ENCODE measurements around the gene MLLT3. TPM values are rescaled to one million over a fixed set of nuclear protein-coding genes. Genes with fewer than 3 reads are reported as not detected.

Gene MLLT3
- total RNA-seq, 1 donor: 19.8 TPM

- DNase-seq (ENCODE audit: low read depth): peak; percentile 60
- no peak overlapping the region for H3K4me3 ChIP-seq (ENCODE audit: low read depth, low read length)
- TF ChIP-seq, protein P1, sequence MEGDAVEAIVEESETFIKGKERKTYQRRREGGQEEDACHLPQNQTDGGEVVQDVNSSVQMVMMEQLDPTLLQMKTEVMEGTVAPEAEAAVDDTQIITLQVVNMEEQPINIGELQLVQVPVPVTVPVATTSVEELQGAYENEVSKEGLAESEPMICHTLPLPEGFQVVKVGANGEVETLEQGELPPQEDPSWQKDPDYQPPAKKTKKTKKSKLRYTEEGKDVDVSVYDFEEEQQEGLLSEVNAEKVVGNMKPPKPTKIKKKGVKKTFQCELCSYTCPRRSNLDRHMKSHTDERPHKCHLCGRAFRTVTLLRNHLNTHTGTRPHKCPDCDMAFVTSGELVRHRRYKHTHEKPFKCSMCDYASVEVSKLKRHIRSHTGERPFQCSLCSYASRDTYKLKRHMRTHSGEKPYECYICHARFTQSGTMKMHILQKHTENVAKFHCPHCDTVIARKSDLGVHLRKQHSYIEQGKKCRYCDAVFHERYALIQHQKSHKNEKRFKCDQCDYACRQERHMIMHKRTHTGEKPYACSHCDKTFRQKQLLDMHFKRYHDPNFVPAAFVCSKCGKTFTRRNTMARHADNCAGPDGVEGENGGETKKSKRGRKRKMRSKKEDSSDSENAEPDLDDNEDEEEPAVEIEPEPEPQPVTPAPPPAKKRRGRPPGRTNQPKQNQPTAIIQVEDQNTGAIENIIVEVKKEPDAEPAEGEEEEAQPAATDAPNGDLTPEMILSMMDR (IDR thresholded peaks at IDR 0.05; ENCODE audit: insufficient read depth, low read length): no peak
Measured at GRCh38 chr9:20477940-20478620, 144.2 kb downstream of the MLLT3 start.

- DNase-seq (ENCODE audit: low read depth): peak; percentile 71
- TF ChIP-seq, protein P1 (IDR thresholded peaks at IDR 0.05; ENCODE audit: insufficient read depth, low read length): no peak
- no peak overlapping the region for H3K4me3 ChIP-seq (ENCODE audit: low read depth, low read length)
Measured at GRCh38 chr9:20476912-20477521, 145.3 kb downstream of the MLLT3 start.

GRCh38 chr9:20474496-20474895 is 147.8 kb downstream of the MLLT3 start:
- TF ChIP-seq, protein P1 (IDR thresholded peaks at IDR 0.05; ENCODE audit: insufficient read depth, low read length): no peak
- no peak overlapping the region for H3K4me3 ChIP-seq (ENCODE audit: low read depth, low read length)
- DNase-seq (ENCODE audit: low read depth): no peak

DNA sequence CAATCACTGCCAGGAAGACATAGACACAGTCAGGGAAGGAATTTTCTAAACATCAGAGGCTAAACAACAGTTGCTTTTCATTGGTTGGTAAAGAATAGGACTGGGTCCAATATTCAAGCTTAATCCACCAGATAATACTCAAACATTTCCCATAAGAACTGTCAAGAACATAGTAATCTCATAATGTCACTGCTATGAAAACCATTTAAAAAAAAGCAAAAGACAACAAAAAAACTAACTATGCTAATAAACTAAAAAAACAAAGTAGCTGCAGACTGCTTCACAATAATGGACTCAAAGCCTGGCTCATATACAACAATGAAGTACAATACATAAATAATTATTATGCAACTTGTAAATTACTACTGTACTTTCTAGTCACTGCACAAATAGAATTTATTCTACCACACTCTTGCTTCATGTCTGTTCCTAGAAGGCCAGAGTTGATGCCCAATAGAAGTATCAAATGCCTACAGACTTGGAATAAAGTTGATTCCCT is 148.7 kb downstream of the MLLT3 start:
- TF ChIP-seq, protein P1 (IDR thresholded peaks at IDR 0.05; ENCODE audit: insufficient read depth, low read length): no peak
- no peak overlapping the region for H3K4me3 ChIP-seq (ENCODE audit: low read depth, low read length)
- peak; percentile 1 for DNase-seq (ENCODE audit: low read depth)

- DNase-seq (ENCODE audit: low read depth): peak; percentile 3
- TF ChIP-seq, protein P1 (IDR thresholded peaks at IDR 0.05; ENCODE audit: insufficient read depth, low read length): no peak
- H3K4me3 ChIP-seq (ENCODE audit: low read depth, low read length): no peak overlapping the region
Measured at GRCh38 chr9:20472342-20473045, 149.8 kb downstream of the MLLT3 start.

- no peak for DNase-seq (ENCODE audit: low read depth)
- TF ChIP-seq, protein P1 (IDR thresholded peaks at IDR 0.05; ENCODE audit: insufficient read depth, low read length): no peak
- no peak overlapping the region for H3K4me3 ChIP-seq (ENCODE audit: low read depth, low read length)
Measured at GRCh38 chr9:20466328-20467008, 155.8 kb downstream of the MLLT3 start.
